ENCODE data around the gene NSMCE3.

NSMCE3 gene

GRCh38 chr15:29269485-29270168 lies at the start of gene NSMCE3:
NSMCE3 (minus strand) TSS chr15:29269822; CDS start chr15:29269705, 117 bp downstream.
- DNase-seq (ENCODE audit: extremely low read depth in 1 of 2, low read depth in 1 of 2) = peak; percentile 85 to 89

GRCh38 chr15:29316422-29316821 lies 46.8 kb upstream of the NSMCE3 start:
- DNase-seq (ENCODE audit: extremely low read depth in 1 of 2, low read depth in 1 of 2) = no peak

GRCh38 chr15:29312387-29312786 lies 42.8 kb upstream of the NSMCE3 start:
- DNase-seq (ENCODE audit: extremely low read depth in 1 of 2, low read depth in 1 of 2) = no peak

GRCh38 chr15:29311696-29312095 lies 42.1 kb upstream of the NSMCE3 start:
- DNase-seq (ENCODE audit: extremely low read depth in 1 of 2, low read depth in 1 of 2) = no peak

- no peak for DNase-seq (ENCODE audit: extremely low read depth in 1 of 2, low read depth in 1 of 2)
These were observed 39.5 kb upstream of the NSMCE3 start for GRCh38 chr15:29309139-29309538.

- DNase-seq (ENCODE audit: extremely low read depth in 1 of 2, low read depth in 1 of 2) = no peak
These were observed 38.7 kb upstream of the NSMCE3 start for GRCh38 chr15:29308299-29308698.

GRCh38 chr15:29305556-29305955 lies 35.9 kb upstream of the NSMCE3 start:
- no peak for DNase-seq (ENCODE audit: extremely low read depth in 1 of 2, low read depth in 1 of 2)

GRCh38 chr15:29302871-29303270 lies 33.2 kb upstream of the NSMCE3 start:
- DNase-seq (ENCODE audit: extremely low read depth in 1 of 2, low read depth in 1 of 2) = no peak

- DNase-seq (ENCODE audit: extremely low read depth in 1 of 2, low read depth in 1 of 2) = no peak
These were observed 30.2 kb upstream of the NSMCE3 start for GRCh38 chr15:29299784-29300183.

GRCh38 chr15:29299331-29299730 lies 29.7 kb upstream of the NSMCE3 start:
- no peak for DNase-seq (ENCODE audit: extremely low read depth in 1 of 2, low read depth in 1 of 2)

GRCh38 chr15:29294732-29295325 lies 25.2 kb upstream of the NSMCE3 start:
- no peak for DNase-seq (ENCODE audit: extremely low read depth in 1 of 2, low read depth in 1 of 2)

- DNase-seq (ENCODE audit: extremely low read depth in 1 of 2, low read depth in 1 of 2) = no peak
These were observed 21.6 kb upstream of the NSMCE3 start for GRCh38 chr15:29291067-29291845.

GRCh38 chr15:29289173-29289572 lies 19.6 kb upstream of the NSMCE3 start:
- no peak for DNase-seq (ENCODE audit: extremely low read depth in 1 of 2, low read depth in 1 of 2)

- no peak for DNase-seq (ENCODE audit: extremely low read depth in 1 of 2, low read depth in 1 of 2)
These were observed 15.8 kb upstream of the NSMCE3 start for GRCh38 chr15:29285386-29285785.

- DNase-seq (ENCODE audit: extremely low read depth in 1 of 2, low read depth in 1 of 2) = no peak
These were observed 13.8 kb upstream of the NSMCE3 start for GRCh38 chr15:29283381-29283780.

- DNase-seq (ENCODE audit: extremely low read depth in 1 of 2, low read depth in 1 of 2) = no peak
These were observed 10.9 kb upstream of the NSMCE3 start for GRCh38 chr15:29280514-29280913.

- DNase-seq (ENCODE audit: extremely low read depth in 1 of 2, low read depth in 1 of 2) = no peak
These were observed 8.9 kb upstream of the NSMCE3 start for GRCh38 chr15:29278436-29279105.

GRCh38 chr15:29276366-29276765 lies 6.7 kb upstream of the NSMCE3 start:
- DNase-seq (ENCODE audit: extremely low read depth in 1 of 2, low read depth in 1 of 2) = no peak

- DNase-seq (ENCODE audit: extremely low read depth in 1 of 2, low read depth in 1 of 2) = no peak
These were observed 6.2 kb upstream of the NSMCE3 start for GRCh38 chr15:29275855-29276254.

GRCh38 chr15:29274946-29275345 lies 5.3 kb upstream of the NSMCE3 start:
- no peak for DNase-seq (ENCODE audit: extremely low read depth in 1 of 2, low read depth in 1 of 2)

GRCh38 chr15:29272219-29272618 lies 2.6 kb upstream of the NSMCE3 start:
- no peak for DNase-seq (ENCODE audit: extremely low read depth in 1 of 2, low read depth in 1 of 2)

Data from stimulated activated CD8-positive, alpha-beta memory T cell treated with anti-CD3 and anti-CD28 coated beads, Interleukin-7, amount 100 ng/mL, for 48 hours (primary cell).